Lower lobe of right lung (tissue), 2 donors: ENCODE measurements around the gene FHL3. TPM values are rescaled to one million over a fixed set of nuclear protein-coding genes. Genes with fewer than 3 reads are reported as not detected.

Experiments used
- ATAC-seq, 2 donors: fragments of 200-7000 bp; cut with Tn5 transposase; one replicate each; pipeline ENCODE4 v1.9.1; 2020 to 2022; ENCODE audit warnings: mild to moderate bottlenecking in 2 of 2, moderate library complexity in 2 of 2
- DNase-seq: peaks from one replicate; pipeline ENCODE4 v3.0.0-alpha.2; 2020
- H3K27ac ChIP-seq: fragments of 200-600 bp; one replicate; pipeline ENCODE4 v1.8.0; 2022
- H3K27me3 ChIP-seq: fragments of 200-600 bp; one replicate; pipeline ENCODE4 v1.8.0; 2022; ENCODE audit warnings: low read depth
- H3K36me3 ChIP-seq: fragments of 200-600 bp; one replicate; pipeline ENCODE4 v1.8.0; 2022; ENCODE audit warnings: mild to moderate bottlenecking
- H3K4me1 ChIP-seq: fragments of 200-600 bp; one replicate; pipeline ENCODE4 v1.8.0; 2022
- H3K4me3 ChIP-seq: fragments of 200-600 bp; one replicate; pipeline ENCODE4 v1.8.0; 2022; ENCODE audit warnings: mild to moderate bottlenecking
- H3K9me3 ChIP-seq: fragments of 200-600 bp; one replicate; pipeline ENCODE4 v1.8.0; 2022
- CTCF ChIP-seq: fragments of 200-600 bp; IDR thresholded peaks from one replicate; pipeline ENCODE4 v1.8.0; 2022; ENCODE audit warnings: antibody characterized with exemption, mild to moderate bottlenecking
- intact Hi-C: fragments of 100-400 bp; cut with DNase I; formaldehyde crosslinking; loops from one replicate; pipeline ENCODE4 v1.11.0; 2022
- total RNA-seq: library from RNA; stranded (reverse); fragmentation: NEBNext Ultra II Directional; extraction: Animal tissue kit (Norgen Biotek cat#: 25700); gene quantifications from one replicate; pipeline ENCODE4 v1.2.1, GENCODE V29; 2021
- donor health status: DM: no; HTN: yes; CAD: no; lungs with severe emphysema.

The FHL3 gene
- total RNA-seq, 1 donor from 2014 or later, result 16.9 TPM

GRCh38 chr1:38029685-38030511 lies 24.6 kb upstream of the FHL3 start:
- Histone ChIP-seq H3K4me3 (no peak overlapping the region), H3K36me3 (peaks cover 13% of the 10 kb centered on the region), H3K27me3 (peaks cover 10% of the 10 kb centered on the region), H3K27ac (no peak overlapping the region), H3K4me1 (peaks cover 28% of the 10 kb centered on the region), H3K9me3 (no peaks in the 10 kb centered on the region)
- ATAC-seq, result peak in 1 of 2 donors; percentile 12
- TF ChIP-seq CTCF, result no peak
- intact Hi-C loops, result no loop called here
- no peak for DNase-seq

- no peaks in the 10 kb centered on the region for H3K9me3 ChIP-seq
- ATAC-seq, result no peak
- no peak overlapping the region for H3K27ac ChIP-seq
- no peak overlapping the region for H3K4me3 ChIP-seq
- intact Hi-C loops, result no loop called here
- no peak for DNase-seq
- TF ChIP-seq CTCF, result no peak
- H3K4me1 ChIP-seq, result peaks cover 28% of the 10 kb centered on the region
- peaks cover 20% of the 10 kb centered on the region for H3K36me3 ChIP-seq
- peaks cover 10% of the 10 kb centered on the region for H3K27me3 ChIP-seq
Observed at GRCh38 chr1:38029081-38029681, 23.9 kb upstream of the FHL3 start.

GRCh38 chr1:38028671-38029070 lies 23.4 kb upstream of the FHL3 start:
- no peak for ATAC-seq
- peaks cover 28% of the 10 kb centered on the region for H3K4me1 ChIP-seq
- TF ChIP-seq CTCF, result no peak
- H3K9me3 ChIP-seq, result no peaks in the 10 kb centered on the region
- H3K27me3 ChIP-seq, result peaks cover 7% of the 10 kb centered on the region
- DNase-seq, result no peak
- H3K36me3 ChIP-seq, result peaks cover 25% of the 10 kb centered on the region
- no peak overlapping the region for H3K4me3 ChIP-seq
- H3K27ac ChIP-seq, result no peak overlapping the region
- intact Hi-C loops, result no loop called here

- Histone ChIP-seq H3K9me3 (no peaks in the 10 kb centered on the region), H3K27ac (no peak overlapping the region), H3K36me3 (peaks cover 30% of the 10 kb centered on the region), H3K4me3 (no peak overlapping the region), H3K4me1 (peaks cover 28% of the 10 kb centered on the region), H3K27me3 (peaks cover 5% of the 10 kb centered on the region)
- ATAC-seq (no peak), DNase-seq (no peak)
- TF ChIP-seq CTCF, result no peak
- intact Hi-C loops, result no loop called here
Observed at GRCh38 chr1:38028105-38028591, 22.8 kb upstream of the FHL3 start.

- ATAC-seq (peak; percentile 62 to 65), DNase-seq (peak; percentile 55)
- TF ChIP-seq CTCF, result no peak
- Histone ChIP-seq H3K4me3 (no peak overlapping the region), H3K9me3 (no peaks in the 10 kb centered on the region), H3K36me3 (peaks cover 37% of the 10 kb centered on the region), H3K27me3 (no peaks in the 10 kb centered on the region), H3K27ac (no peak overlapping the region), H3K4me1 (peaks cover 28% of the 10 kb centered on the region)
- intact Hi-C loops, result no loop called here
Observed at GRCh38 chr1:38027201-38028104, 22.1 kb upstream of the FHL3 start.
